Upper lobe of left lung (tissue), 4 donors: Measurements from ENCODE around the gene SMAD6.

Source experiments
- POLR2A ChIP-seq, 4 donors: fragments of 450-650 bp; IDR thresholded peaks; one replicate each; pipeline ENCODE4 v1.5.1; 2016 to 2017; ENCODE audit warnings: antibody characterized with exemption in 4 of 4, mild to moderate bottlenecking in 2 of 4
- POLR2AphosphoS5 ChIP-seq, 2 donors: sonication (generic); formaldehyde crosslinking; IDR thresholded peaks; one replicate each; pipeline ENCODE4 v1.5.1; 2017; ENCODE audit warnings: antibody characterized with exemption in 2 of 2
- TF ChIP-seq, protein P1 (sequence below), 6 experiments: fragments of 450-650 bp in 4 of 6; fragments of 200-600 bp in 2 of 6; sonication (generic) in 2 of 6; IDR thresholded peaks; one replicate each; pipeline ENCODE4 v1.5.1; 2016 to 2019; ENCODE audit warnings: antibody characterized with exemption in 6 of 6

DNA sequence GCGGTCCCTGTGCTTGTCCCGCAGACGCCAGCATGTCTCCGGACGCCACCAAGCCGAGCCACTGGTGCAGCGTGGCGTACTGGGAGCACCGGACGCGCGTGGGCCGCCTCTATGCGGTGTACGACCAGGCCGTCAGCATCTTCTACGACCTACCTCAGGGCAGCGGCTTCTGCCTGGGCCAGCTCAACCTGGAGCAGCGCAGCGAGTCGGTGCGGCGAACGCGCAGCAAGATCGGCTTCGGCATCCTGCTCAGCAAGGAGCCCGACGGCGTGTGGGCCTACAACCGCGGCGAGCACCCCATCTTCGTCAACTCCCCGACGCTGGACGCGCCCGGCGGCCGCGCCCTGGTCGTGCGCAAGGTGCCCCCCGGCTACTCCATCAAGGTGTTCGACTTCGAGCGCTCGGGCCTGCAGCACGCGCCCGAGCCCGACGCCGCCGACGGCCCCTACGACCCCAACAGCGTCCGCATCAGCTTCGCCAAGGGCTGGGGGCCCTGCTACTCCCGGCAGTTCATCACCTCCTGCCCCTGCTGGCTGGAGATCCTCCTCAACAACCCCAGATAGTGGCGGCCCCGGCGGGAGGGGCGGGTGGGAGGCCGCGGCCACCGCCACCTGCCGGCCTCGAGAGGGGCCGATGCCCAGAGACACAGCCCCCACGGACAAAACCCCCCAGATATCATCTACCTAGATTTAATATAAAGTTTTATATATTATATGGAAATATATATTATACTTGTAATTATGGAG is 79.1 kb downstream of the SMAD6 start:
- TF ChIP-seq POLR2A (IDR thresholded peaks at IDR 0.05): no peak
- TF ChIP-seq POLR2AphosphoS5 (IDR thresholded peaks at IDR 0.05): no peak
- TF ChIP-seq, protein P1, sequence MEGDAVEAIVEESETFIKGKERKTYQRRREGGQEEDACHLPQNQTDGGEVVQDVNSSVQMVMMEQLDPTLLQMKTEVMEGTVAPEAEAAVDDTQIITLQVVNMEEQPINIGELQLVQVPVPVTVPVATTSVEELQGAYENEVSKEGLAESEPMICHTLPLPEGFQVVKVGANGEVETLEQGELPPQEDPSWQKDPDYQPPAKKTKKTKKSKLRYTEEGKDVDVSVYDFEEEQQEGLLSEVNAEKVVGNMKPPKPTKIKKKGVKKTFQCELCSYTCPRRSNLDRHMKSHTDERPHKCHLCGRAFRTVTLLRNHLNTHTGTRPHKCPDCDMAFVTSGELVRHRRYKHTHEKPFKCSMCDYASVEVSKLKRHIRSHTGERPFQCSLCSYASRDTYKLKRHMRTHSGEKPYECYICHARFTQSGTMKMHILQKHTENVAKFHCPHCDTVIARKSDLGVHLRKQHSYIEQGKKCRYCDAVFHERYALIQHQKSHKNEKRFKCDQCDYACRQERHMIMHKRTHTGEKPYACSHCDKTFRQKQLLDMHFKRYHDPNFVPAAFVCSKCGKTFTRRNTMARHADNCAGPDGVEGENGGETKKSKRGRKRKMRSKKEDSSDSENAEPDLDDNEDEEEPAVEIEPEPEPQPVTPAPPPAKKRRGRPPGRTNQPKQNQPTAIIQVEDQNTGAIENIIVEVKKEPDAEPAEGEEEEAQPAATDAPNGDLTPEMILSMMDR (IDR thresholded peaks at IDR 0.05): no peak
